ELR (cell line): Measurements from ENCODE around the gene ANKRD9.
A peak's percentile ranks its signal among the peaks of the same experiment; 100 is the strongest.

Experiments used
- DNase-seq: peaks from one replicate; pipeline ENCODE4 v3.0.0-alpha.2; 2015; ENCODE audit warnings: low read depth

Gene ANKRD9

DNA sequence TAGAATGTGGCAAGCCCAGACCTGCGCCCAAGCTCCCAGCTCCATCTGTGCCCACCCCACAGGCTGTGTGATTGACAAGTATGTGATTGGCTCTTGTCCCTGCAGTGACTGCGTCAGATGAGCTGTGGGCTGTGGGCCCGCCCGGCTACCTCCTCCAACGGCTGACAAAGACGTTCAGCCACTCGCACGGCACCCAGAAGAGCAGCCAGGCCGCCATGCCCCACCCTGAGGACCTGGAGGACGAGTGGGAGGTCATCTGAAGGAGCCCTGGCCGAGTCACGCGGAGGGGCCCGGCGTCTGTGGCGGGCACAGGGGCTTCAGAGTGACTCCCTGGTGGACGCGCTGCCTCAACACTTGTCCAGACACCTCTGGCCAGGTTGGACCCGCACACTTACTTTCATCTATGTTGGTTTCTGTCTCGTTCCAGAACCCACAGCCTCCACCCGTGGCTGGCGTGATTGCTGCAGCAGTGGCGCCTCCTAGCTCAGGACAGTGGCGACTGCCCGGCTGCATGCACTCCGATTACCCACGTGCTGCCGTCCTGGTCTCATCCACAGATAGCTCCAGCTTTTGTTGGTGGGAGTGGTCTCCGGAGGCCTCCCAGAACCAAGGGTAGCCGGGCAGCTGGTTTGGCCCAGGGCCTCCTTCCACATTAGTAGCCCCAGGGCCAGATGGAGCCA is 11.4 kb downstream of the ANKRD9 start:
- DNase-seq: no peak

- no peak for DNase-seq
Observed at GRCh38 chr14:102496958-102497744, 12.4 kb downstream of the ANKRD9 start.

DNA sequence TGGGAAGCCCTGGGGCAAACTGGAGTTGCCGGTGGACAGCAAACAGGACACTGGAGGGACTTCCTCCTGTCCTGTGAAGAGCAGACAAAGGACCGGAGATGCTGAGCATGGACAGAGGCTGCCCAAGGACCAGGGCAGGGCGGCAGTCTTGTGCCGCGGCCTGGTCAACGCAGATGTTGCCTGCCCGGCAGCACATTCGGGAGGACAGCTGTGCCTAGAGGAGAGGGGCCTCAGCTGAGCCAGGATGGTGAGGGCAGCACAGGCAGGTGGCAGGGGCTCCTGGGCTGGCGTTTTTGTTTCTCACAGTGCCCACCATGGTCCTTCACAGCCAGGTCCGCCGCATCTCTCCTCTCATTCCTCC is 13.3 kb downstream of the ANKRD9 start:
- DNase-seq: no peak

GRCh38 chr14:102495491-102496330 is 13.9 kb downstream of the ANKRD9 start:
- no peak for DNase-seq

GRCh38 chr14:102493585-102493984 is 16.0 kb downstream of the ANKRD9 start:
- no peak for DNase-seq

GRCh38 chr14:102493096-102493495 is 16.5 kb downstream of the ANKRD9 start:
- DNase-seq: no peak

DNA sequence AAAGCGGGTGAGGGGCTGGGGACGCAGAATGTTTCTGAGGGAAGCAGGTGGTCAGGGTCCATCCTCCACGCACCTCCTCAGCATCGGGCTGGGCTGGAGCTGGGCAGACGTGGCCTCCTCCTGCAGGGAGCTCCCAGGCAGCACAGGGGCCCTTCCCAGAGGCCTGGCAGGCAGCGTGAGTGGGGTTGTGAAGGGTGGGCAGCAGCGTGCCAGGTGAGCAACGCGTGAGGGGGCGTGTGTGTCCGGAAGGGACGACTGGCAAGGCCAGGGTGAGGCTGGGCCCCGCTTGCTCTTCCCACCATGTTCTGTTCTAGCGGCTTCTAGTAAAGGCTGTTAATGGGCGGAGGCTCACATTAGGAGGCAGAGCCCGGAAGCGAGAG is 17.1 kb downstream of the ANKRD9 start:
- DNase-seq: no peak

DNA sequence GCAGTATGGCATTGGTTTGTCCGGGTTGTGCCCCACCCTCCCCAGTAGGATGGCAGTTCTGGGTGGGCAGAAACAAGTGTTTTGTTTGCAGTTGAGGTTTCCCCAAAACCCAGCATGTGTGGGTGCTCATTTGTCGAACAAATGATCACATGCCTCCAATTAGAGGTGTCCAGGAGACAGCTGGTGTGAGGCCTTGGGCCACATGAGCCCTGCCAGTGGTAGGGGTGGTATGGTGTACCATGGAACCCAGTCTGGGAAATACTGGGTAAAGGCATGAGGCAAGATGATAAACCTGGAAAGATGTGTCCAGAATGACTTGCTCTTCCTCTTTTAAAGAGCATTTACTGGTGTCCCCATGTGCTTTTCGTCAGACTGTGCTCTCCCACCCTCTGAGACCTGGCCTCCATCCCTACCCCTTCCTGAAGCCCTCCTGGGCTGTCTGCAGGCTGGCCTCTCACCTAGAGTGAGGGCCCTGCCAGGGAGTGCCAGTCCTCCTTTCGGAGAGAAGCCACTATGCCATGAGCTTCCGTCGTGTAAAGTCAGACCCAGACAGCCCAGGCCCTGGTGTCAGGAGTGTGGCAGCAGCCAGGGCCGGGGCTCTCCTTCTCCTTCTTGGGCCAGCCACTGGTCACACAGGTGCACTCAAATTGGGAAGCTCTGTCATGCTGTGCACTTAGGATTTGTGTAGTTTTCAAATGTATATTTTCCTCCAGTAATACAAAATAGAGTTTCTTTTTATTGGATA is 17.6 kb downstream of the ANKRD9 start:
- DNase-seq: no peak

DNA sequence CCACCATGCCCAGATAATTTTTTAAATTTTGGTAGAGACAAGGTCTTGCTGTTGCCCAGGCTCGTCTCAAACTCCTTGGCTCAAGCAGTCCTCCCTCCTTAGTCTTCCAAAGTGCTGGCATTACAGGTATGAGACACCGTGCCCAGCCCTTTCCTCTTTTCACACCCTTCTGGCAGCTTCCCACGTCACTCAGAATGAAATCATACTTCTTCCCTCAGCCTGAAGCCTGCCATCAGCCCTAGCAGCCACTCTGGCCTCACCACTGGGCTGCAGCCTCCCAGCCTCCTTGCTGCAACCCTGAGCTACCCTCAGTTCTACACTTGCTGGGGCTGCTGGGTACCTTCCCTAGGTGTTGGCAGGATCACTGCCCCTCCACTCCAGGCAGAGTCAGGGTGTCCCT is 18.2 kb downstream of the ANKRD9 start:
- no peak for DNase-seq

DNA sequence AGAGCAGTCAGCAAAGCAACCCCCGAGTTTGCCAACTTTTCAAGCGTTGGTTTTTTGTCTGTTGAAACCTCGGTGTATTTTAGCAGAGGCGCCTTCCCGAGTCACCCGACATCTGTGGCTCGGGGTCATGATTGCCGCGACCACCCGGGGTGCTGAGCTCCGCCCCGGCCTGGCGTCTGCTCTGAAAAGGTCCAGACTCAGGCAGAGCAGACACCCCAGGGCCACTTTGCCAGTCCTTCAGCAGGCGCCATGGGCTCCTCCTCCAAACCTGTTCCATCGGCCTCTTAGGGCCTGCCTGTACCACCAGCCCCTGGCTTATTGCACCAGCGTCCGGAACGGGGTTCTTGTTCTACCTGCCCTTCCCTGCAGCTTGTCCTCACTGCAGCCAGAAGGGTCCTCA is 19.1 kb downstream of the ANKRD9 start:
- no peak for DNase-seq

DNA sequence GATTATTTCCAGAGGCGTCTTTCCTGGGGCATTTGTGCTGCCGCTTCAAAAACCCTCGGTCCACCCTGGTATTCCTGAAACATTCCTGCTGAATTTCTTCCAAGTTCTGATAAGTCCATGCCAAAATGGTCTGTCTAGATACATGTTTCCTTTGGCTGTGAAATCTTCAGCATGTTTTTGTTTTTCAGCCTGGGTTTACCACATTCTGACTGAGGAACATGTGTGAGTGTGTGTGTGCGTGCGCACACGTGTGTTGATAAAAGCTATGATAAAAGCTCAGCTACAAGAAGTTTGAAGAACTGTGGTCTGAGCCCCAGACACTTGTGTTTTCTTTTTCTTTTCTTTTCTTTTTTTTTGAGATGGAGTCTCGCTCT is 22.4 kb downstream of the ANKRD9 start:
- DNase-seq: no peak

DNA sequence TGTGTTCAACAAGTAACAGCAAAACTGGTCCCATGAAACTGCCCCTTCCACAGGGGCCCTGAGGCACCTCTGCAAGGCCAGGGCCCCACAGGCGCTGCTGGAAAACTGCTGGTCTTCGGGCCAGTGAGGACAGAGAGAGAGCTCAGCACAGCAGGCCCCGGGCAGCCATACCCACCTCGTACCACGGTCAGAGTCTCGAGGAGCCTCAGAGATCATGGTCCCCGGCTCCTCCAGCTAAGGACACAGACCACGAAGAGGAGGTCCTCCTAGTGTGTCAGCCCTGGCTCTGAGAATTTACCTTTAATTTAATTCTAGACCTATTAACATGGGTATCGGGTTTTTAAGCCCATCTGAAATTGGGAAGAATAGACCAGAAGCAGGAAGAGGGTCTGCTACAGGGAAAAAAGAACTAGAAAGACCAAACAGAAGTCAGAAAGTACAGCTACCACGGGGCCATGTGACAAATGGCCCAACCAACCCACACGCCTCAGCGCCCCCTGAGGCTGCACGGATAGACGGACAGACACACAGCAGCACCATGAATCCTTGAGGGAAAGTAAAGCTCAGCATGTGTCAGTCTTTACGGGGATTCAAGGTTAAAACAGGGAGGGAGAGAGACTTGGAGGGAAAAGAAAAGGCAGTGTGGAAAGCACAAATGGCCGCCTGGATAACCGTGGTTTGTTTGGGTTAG is 22.9 kb downstream of the ANKRD9 start:
- DNase-seq: no peak

DNA sequence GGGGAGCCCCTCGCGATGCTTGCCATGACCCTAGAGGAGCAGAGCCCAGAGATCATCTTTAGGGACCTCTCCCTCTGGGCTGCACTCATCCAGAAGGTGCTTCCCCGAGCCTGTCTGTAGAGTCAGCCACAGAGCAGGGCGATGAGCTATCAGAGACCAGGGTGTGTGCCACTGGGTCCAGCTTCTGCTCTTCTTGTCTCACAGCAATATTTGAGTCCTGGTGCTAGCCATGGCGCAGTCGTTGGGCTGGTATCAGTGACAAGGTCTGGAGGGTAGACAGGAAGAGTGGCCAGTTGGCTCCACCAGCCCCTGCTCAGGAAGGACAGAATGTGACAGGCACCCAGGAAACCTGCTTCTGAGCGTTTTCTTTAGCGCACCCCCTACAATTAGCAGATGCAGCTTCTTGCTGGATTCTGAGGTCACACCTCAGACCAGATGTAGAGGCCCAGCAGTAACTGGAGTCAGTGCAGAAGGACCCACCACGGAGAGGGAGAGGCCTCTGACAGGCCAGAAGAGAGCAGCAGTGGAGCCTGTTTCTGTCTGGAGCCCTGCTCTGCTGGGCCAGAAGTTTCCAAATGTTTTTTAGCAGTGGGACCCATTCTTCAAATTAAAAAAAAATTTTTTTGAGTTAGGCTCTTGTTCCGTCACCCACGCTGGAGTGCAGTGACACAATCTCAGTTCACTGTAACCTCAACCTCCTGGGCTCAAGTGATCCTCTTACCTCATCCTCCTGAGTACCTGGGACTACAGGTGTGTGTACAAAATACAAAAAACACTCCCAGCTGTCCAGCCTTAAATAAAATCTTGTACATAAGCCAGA is 23.7 kb downstream of the ANKRD9 start:
- DNase-seq: no peak

DNA sequence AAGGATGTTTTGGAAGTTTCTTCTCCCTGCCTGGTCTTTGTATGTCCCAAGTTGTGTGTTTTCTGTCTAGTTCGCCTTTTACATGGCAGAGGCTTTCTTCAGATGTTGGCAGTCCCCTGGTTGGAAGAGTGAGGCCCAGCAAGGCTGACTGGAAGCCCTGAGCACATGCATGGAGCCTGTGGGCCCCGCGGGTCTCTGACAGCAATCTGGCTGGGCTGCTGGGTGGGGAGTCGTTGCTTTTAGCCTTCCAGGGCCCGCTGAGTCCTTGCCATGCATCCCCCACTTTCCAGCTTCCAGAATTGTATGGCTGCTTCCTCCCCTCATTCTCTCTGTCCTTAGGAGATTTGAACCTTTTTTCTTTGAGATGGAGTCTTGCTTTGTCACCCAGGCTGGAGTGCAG is 25.3 kb downstream of the ANKRD9 start:
- DNase-seq: no peak

- peak; percentile 86 for DNase-seq
Observed at GRCh38 chr14:102481791-102482238, 27.8 kb downstream of the ANKRD9 start.

DNA sequence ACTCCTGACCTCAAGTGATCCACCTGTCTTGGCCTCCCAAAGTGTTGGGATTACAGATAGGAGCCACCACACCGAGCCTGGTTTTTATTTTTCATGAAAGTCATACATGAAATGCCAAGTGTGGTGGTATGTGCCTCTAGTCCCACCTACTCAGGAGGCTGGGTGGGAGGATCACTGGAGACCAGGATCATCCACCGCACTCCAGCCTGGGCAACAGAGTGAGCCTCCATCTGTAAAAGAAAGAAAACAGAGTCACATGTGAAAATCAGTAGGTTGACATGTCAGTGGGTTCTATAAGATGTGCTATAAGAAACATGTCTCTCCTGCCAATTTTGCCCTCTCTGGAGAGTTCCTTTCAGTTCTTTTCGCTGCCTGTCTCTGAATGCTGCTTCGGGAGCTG is 28.2 kb downstream of the ANKRD9 start:
- no peak for DNase-seq

DNA sequence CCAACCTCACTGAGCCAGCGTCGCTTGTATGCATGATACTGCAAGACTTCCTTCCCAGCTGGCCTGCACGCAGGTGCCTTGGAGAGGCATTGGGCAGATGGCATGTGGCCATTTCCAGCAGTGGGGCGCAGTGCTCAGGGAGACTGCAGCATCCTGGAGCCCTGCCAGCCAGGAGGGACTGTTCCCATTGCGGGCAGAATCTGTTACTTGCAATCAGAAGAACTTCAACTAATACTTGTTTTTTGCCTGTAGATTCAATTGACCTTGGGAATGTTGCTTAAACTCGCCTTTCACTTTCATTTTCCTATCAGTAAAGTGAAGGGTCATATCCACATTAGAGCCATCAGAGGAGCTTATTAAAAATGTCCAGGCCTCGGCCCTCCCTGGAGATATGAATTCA is 29.8 kb downstream of the ANKRD9 start:
- DNase-seq: no peak

DNA sequence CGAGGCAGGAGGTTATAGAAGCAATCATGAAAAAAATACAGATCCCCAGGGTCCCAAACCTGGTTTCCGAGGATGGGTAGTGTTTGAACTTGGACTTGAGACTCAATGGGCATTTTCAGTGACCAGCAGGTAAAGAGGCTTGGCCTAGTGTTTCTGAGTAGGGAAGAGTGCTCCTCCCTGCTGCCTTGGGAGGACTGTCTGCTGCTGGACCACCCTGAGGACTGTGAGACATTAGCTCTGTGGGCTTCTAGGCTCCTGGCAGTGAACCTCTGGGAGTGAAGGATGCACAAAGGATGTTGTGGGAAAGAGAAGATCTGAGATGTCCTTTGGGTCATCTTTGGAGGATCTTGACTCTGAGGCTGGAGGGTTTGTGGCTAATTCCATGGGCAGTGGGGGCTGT is 30.5 kb downstream of the ANKRD9 start:
- DNase-seq: no peak

- no peak for DNase-seq
Observed at GRCh38 chr14:102474934-102475333, 34.6 kb downstream of the ANKRD9 start.

- DNase-seq: no peak
Observed at GRCh38 chr14:102473559-102473958, 36.0 kb downstream of the ANKRD9 start.

- DNase-seq: no peak
Observed at GRCh38 chr14:102472791-102473150, 36.8 kb downstream of the ANKRD9 start.
